Activated CD4-positive, alpha-beta memory T cell treated with anti-CD3 and anti-CD28 coated beads for 36 hours (primary cell): Measurements from ENCODE around the gene SGCA. TPM values are rescaled to one million over a fixed set of nuclear protein-coding genes. Genes with fewer than 3 reads are reported as not detected.

ENCODE experiments used
- CTCF ChIA-PET: fragments of 350-600 bp; sonication (Branson Sonifier 250); formaldehyde crosslinking; loops from one replicate; lab custom pipeline; 2021; ENCODE audit warnings: antibody characterized with exemption, inconsistent platforms; lab: Charles Lee
- POLR2A ChIA-PET: fragments of 350-600 bp; sonication (Branson Sonifier 250); formaldehyde crosslinking; loops from one replicate; lab custom pipeline; 2021; ENCODE audit warnings: antibody characterized with exemption; lab: Charles Lee
- DNase-seq: peaks from one replicate; pipeline ENCODE4 v3.0.0-alpha.2; 2020
- H3K27ac Mint-ChIP-seq: one replicate; pipeline ENCODE4 v1.8.0; 2021; ENCODE audit warnings: mixed read lengths
- H3K27me3 Mint-ChIP-seq: one replicate; pipeline ENCODE4 v1.8.0; 2021; ENCODE audit warnings: mixed read lengths
- H3K36me3 Mint-ChIP-seq: one replicate; pipeline ENCODE4 v1.8.0; 2021; ENCODE audit warnings: mixed read lengths
- H3K4me1 Mint-ChIP-seq: one replicate; pipeline ENCODE4 v1.8.0; 2021; ENCODE audit warnings: low read depth, mixed read lengths
- H3K4me3 Mint-ChIP-seq: one replicate; pipeline ENCODE4 v1.8.0; 2021; ENCODE audit warnings: mild to moderate bottlenecking, mixed read lengths
- H3K9me3 Mint-ChIP-seq: one replicate; pipeline ENCODE4 v1.8.0; 2021; ENCODE audit warnings: mixed read lengths
- intact Hi-C: fragments of 100-400 bp; cut with micrococcal nuclease; formaldehyde crosslinking; loops from one replicate; pipeline ENCODE4 v1.15.1; 2023
- total RNA-seq, 2 experiments: library from RNA; stranded (reverse); gene quantifications; one replicate each; pipeline ENCODE4 v1.2.3, GENCODE V29; 2021

SGCA gene
- total RNA-seq, 2 experiments from 2014 or later = 0.59 TPM; not detected in 1

DNA sequence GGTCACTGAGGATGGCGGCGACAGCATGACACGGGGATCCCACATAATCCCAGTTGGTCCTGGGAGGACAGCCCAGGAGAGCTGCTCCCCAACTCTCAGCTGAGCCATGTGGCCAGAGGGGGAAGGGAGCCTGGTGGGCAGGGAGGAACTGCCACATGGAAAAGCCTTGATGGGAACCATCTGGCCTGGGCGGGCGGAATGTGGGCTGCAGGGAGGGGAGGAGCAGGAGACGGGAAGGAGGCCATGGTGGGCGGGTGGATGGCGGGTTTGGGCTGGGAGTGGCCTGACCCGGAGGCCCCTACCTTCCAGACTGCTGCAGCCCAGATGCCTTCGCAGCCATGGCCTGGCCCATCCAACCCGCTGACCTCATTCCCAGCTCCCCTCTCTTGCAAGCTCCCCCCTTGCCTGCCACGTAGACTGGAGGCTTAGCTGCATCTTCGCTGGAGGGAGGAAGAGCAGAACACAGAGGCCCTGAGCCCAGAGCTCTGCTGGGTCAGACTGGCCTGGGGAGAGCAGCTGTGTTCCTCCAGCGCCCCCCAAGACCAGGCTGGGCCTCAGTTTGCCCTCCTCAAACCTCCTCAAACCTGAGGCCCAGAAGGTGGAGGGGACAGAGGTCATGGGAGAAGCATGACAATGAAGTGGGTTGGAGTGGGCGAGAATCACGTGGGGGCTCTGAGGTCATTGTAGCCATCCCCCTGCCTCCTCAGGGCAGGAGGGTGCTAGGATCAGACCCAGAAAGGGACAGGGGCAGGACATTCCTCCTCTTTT lies 43.9 kb downstream of the SGCA start:
- H3K27ac Mint-ChIP-seq = no peak overlapping the region
- ChIA-PET POLR2A (no interaction called here), CTCF (interaction anchor here (1.5 to 16.6 kb wide), 3 partner anchors 9 to 63 kb away, joined by 5 to 324 read pairs (median 10); partner anchors contain the start of genes COL1A1 and TMEM92)
- H3K4me1 Mint-ChIP-seq = peaks cover 20% of the 10 kb centered on the region
- no peaks in the 10 kb centered on the region for H3K9me3 Mint-ChIP-seq
- H3K36me3 Mint-ChIP-seq = no peaks in the 10 kb centered on the region
- no peak for DNase-seq
- H3K27me3 Mint-ChIP-seq = peaks cover 43% of the 10 kb centered on the region
- intact Hi-C loops = loop anchor here (5.0 kb wide), 1 partner anchor 123 kb away; no protein-coding TSS in a partner anchor
- no peak overlapping the region for H3K4me3 Mint-ChIP-seq

DNA sequence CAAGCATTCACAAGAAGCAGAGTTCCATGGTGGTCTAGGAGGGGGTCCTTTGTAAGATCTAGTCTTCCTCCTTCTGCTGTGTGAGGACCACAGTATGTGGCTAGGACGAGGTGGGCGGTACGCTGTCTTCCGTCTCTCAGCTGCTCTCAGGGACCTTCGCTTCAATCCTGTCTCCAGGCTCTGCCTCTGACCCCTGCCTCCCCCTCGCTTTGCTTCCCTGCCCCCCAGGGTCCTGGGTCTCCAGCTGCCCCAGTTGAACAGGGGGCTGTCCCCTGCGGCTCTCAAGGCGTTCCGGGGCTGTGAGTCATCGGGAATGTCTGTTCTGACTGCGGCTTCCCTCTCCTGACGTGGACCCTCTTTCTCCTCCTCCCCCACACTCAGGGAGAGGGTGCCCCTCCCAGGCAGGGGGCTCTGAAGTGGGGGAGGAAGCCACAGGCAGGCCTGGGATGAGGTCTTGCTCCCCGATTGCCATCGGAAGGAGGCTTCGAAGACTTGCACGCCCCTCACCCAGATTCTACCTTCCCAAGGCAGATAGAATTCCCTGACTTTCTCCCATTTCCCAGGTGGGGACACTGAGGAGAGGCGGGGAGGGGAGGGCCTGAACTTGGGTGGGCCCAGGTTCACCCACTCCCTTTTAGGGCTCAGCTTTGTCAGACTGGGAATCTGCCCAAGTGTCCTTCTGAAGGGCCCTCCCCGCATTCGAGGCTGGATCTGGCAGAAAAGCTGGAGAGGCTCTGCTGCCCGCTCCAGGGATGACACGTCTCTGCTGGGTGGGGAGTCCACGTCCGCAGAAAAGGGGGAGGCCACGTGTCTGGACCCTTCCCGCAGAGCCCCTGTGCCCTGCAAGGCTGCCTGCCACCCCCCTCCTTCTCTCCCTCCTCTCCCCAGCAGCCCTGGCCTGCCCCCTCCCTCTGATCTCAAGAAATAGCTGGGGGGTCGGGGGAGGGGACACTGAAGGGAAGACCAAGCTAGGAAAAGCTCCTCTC lies 44.7 kb downstream of the SGCA start:
- intact Hi-C loops = loop anchor here (5.0 kb wide), 1 partner anchor 122 kb away; no protein-coding TSS in a partner anchor
- Mint-ChIP-seq H3K4me3 (no peak overlapping the region), H3K36me3 (no peaks in the 10 kb centered on the region), H3K4me1 (peaks cover 20% of the 10 kb centered on the region), H3K27ac (no peak overlapping the region), H3K9me3 (no peaks in the 10 kb centered on the region), H3K27me3 (peaks cover 36% of the 10 kb centered on the region)
- DNase-seq = peak; percentile 9
- ChIA-PET POLR2A (no interaction called here), CTCF (interaction anchor here (1.5 to 16.6 kb wide), 4 partner anchors 9 to 62 kb away, joined by 5 to 324 read pairs (median 40); partner anchors contain the start of genes COL1A1 and TMEM92)

DNA sequence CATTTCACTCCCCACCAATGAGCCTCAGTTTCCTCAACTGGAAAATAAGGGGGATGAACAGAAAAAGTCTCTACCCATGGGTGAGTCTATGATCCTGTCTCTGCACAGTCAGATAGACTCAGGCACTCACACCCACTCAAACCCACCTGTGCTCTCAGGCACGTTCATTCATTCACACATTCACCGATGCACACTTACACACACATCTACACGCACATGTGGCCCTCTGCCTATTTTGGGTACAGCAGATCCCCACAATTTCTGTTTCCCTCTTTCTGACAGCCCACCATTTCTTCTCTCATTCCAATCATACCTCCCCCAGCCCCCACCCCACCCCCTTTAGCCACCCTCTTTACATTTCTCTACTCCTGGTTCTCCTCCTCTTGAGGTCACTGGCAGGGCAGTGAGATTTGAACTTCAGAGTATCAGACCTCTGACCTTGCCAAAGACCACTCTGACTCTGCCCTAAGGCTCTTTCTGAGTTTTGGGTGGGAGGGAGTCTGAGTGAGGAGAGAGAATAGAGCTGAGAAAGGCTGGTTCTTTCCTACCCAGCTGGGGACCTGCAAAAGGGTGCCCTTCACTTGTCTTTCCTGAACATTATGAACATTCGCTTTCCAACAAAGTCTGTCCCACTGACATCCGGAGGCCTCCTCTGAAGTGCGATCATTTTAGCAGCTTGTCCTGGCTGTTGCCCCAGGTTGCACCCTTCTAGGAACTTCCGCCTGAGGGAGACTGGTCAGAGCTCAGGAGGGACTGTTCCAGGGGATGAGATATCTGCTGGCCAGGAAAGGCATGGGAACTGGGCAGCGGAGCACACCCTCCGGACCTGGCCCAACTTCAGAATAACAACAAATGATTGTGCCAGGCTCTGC lies 45.7 kb downstream of the SGCA start:
- no peaks in the 10 kb centered on the region for H3K36me3 Mint-ChIP-seq
- no peaks in the 10 kb centered on the region for H3K9me3 Mint-ChIP-seq
- intact Hi-C loops = loop anchor here (5.0 kb wide), 1 partner anchor 121 kb away; no protein-coding TSS in a partner anchor
- no peak for DNase-seq
- POLR2A ChIA-PET = no interaction called here
- peaks cover 20% of the 10 kb centered on the region for H3K4me1 Mint-ChIP-seq
- no peak overlapping the region for H3K27ac Mint-ChIP-seq
- peaks cover 30% of the 10 kb centered on the region for H3K27me3 Mint-ChIP-seq
- CTCF ChIA-PET = interaction anchor here (1.0 to 16.6 kb wide), 5 partner anchors 10 to 61 kb away, joined by 3 to 324 read pairs (median 11); partner anchors contain the start of genes COL1A1 and TMEM92
- H3K4me3 Mint-ChIP-seq = no peak overlapping the region

DNA sequence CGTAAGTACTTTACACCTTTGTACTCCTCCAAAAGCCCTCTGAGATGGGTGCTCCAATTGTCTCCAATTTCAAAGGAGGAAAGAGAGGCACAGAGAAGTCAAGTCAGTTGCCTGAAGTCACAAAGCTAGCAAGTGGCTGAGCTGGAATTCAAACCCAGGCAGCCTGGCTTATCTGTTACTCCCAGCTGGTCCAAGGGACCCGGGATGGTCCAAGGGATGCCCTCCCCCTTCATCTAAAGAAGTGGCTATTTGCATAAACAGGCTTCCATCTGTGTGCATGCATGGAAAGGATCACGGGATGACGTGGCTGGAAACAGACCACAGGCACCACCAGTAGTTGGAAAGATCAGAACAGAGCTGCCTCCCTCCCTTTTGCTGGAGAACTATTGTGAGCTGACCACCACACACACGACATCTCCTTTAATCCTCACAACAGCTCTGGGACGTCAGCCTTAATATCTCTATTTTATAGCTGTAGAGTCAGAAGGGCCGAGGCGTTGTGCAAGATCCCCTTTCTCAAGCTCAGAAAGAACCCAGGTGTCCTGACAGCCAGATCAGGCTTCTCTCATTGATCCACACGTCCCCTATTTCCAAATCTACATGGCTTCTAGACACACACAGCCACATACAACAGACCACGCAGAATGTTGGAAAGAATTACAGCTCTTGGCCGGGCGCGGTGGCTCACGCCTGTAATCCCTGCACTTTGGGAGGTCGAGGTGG lies 46.5 kb downstream of the SGCA start:
- peaks cover 23% of the 10 kb centered on the region for H3K27me3 Mint-ChIP-seq
- no peaks in the 10 kb centered on the region for H3K9me3 Mint-ChIP-seq
- H3K4me3 Mint-ChIP-seq = no peak overlapping the region
- H3K4me1 Mint-ChIP-seq = peaks cover 18% of the 10 kb centered on the region
- CTCF ChIA-PET = interaction anchor here (0.7 to 16.6 kb wide), 5 partner anchors 11 to 60 kb away, joined by 3 to 324 read pairs (median 11); partner anchors contain the start of genes COL1A1 and TMEM92
- POLR2A ChIA-PET = no interaction called here
- no peak for DNase-seq
- H3K27ac Mint-ChIP-seq = no peak overlapping the region
- H3K36me3 Mint-ChIP-seq = no peaks in the 10 kb centered on the region
- intact Hi-C loops = loop anchor here (5.0 kb wide), 1 partner anchor 120 kb away; no protein-coding TSS in a partner anchor

DNA sequence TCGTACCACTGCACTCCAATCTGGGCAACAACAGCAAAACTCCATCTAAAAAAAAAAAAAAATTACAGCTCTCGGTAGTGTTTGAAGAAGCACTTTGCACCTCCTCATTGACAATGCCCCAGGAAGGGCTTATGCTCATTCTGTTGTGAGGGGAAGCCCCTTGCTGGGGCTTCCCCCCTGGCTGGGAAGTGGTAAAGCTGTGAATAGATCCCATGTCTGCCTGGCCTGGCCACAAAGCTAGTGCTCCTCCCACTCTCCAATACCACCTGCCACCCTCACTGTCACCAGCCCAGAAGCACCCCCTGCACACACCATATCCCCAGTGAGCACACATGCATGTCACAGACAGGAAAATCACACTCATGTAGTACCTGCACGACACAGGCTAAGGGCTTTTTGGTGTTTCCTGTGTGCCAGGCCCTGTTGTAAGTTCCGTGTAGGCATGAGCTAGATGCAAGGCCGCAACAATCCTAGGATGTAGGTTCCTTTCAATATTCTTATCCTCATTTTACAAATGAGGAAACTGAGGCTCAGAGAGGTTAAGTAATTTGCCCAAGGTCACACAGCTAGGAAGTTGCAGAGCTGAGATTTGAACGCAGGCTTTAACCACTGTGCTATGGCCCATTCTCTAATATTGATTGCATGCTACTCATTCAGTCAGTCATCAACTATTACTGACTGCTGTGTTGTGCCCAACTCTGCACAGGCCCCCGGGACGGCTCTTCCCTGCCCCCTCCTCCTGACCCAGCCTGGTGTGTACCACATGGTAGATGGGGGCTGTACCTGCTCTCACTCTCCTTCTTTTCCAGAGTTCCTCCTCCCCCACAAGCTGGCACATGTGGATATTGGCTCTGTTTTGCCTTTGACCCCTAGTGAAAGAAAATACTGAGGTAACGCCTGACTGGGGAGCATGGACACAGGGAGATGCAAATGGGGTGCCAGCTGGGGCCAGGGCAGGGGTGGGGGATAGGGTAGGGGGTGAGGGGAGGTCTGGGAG lies 47.5 kb downstream of the SGCA start:
- DNase-seq = peak; percentile 85
- Mint-ChIP-seq H3K27me3 (peaks cover 13% of the 10 kb centered on the region), H3K36me3 (no peaks in the 10 kb centered on the region), H3K4me3 (no peak overlapping the region), H3K4me1 (peaks cover 18% of the 10 kb centered on the region), H3K9me3 (no peaks in the 10 kb centered on the region), H3K27ac (no peak overlapping the region)
- CTCF ChIA-PET = interaction anchor here (0.6 to 16.6 kb wide), 8 partner anchors 12 to 85 kb away, joined by 3 to 324 read pairs (median 6); partner anchors contain the start of genes COL1A1 and TMEM92
- POLR2A ChIA-PET = interaction anchor here (1.0 kb wide), 1 partner anchor 9 kb away, joined by 3 read pairs; no protein-coding TSS in a partner anchor
- intact Hi-C loops = loop anchor here (5.0 kb wide), 1 partner anchor 119 kb away; no protein-coding TSS in a partner anchor

DNA sequence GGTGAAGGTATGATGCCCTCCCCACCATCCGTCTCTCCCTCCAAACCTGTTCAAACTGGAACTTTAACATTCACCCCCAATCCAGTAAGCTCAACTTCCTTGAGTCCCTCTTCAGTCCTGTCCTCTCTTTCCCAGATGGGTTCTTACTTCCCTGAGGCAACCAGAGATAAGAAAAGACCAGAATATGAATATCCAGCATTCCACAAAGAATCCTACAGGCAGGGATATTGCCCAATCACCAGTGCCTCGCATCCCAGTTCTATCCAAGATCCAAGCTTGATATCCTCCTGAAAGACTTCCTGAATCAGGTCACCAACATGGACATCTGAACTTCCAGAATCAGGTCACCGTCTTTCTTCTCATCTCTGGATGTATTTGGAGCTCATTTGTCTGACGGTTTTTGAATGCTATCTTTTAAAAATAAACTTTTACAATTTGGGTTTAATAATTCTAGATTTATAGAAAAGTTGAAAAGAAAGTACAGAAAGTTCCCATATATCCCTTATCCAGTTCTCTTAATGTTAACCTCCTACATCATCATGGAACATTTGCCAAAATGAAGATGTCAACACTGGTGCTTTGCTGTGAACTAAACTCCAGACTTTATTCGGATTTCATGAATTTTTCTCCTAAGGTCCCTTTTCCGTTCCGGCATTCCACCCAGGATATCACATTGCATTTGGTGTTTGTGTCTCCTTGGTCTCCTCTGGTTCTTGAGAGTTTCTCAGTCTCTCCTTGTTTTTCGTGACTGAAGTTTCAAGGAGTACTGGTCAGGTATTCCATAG lies 49.4 kb downstream of the SGCA start:
- H3K4me3 Mint-ChIP-seq = no peak overlapping the region
- H3K4me1 Mint-ChIP-seq = peaks cover 24% of the 10 kb centered on the region
- POLR2A ChIA-PET = no interaction called here
- intact Hi-C loops = loop anchor here (5.0 kb wide), 1 partner anchor 117 kb away; no protein-coding TSS in a partner anchor
- no peaks in the 10 kb centered on the region for H3K9me3 Mint-ChIP-seq
- no peak overlapping the region for H3K27ac Mint-ChIP-seq
- CTCF ChIA-PET = interaction anchor here (0.9 to 16.6 kb wide), 6 partner anchors 14 to 94 kb away, joined by 3 to 324 read pairs (median 6); partner anchors contain the start of genes COL1A1 and TMEM92
- DNase-seq = no peak
- peaks cover 9% of the 10 kb centered on the region for H3K27me3 Mint-ChIP-seq
- no peaks in the 10 kb centered on the region for H3K36me3 Mint-ChIP-seq

DNA sequence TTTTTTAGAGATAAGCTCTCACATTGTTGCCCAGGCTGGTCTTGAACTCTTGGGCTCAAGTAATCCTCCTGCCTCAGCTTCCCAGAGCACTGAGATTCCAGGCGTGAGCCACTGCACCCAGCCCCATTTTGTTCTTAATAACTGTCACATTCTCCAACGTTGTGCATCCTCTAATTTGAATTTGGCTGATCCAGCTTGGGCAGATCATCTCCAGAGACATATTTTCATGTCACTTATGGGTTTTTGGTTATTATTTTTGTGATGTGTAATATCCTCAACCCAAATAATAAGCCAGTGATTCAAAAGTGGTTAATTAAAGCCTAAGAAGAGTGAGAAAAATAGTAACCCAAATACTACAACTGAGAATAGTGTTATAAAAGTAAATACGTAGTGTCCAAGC lies 51.8 kb downstream of the SGCA start:
- CTCF ChIA-PET = interaction anchor here (0.6 to 7.2 kb wide), 3 partner anchors 16 to 953 kb away, joined by 4 to 70 read pairs (median 17); partner anchors contain the start of gene COL1A1
- intact Hi-C loops = no loop called here
- no peaks in the 10 kb centered on the region for H3K36me3 Mint-ChIP-seq
- no peak overlapping the region for H3K4me3 Mint-ChIP-seq
- POLR2A ChIA-PET = interaction anchor here (1.2 kb wide), 1 partner anchor 17 kb away, joined by 3 read pairs; no protein-coding TSS in a partner anchor
- no peaks in the 10 kb centered on the region for H3K9me3 Mint-ChIP-seq
- H3K27me3 Mint-ChIP-seq = no peaks in the 10 kb centered on the region
- DNase-seq = no peak
- H3K4me1 Mint-ChIP-seq = peaks cover 20% of the 10 kb centered on the region
- H3K27ac Mint-ChIP-seq = no peak overlapping the region

DNA sequence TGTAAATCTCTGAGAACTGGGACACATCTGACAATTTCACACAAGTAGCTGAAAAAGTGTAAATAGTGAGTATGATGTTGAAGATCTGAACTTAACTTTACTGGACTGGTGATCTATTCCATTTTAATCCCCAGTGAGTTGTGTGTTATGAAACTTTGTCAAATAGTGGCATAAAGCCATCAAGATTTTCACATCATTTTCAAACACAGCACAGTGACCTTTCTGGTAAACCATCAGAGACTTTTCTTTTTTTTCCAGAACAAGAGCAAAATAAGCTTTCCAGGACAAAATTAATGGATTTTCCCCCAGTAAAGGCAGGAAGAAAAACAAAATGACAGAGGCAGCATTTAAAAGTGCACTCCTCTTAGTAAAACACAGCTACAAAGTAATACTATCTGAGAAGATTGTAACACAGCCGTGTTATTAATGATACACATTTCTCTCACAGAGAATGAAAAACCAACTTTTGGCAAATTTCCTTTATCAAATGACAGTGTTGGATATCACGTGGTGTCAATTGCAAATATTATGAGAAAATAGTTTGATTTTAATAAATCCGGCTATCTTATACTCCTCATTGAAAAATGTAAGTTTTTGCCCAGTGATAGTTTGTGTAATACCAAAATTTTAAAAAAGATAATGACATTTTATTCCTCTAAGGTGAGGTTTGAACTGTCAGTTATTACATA lies 52.4 kb downstream of the SGCA start:
- no peaks in the 10 kb centered on the region for H3K36me3 Mint-ChIP-seq
- no peaks in the 10 kb centered on the region for H3K9me3 Mint-ChIP-seq
- CTCF ChIA-PET = interaction anchor here (0.6 to 3.5 kb wide), 2 partner anchors 17 to 954 kb away, joined by 4 to 17 read pairs; partner anchors contain the start of gene COL1A1
- H3K27me3 Mint-ChIP-seq = no peaks in the 10 kb centered on the region
- POLR2A ChIA-PET = no interaction called here
- DNase-seq = no peak
- peaks cover 13% of the 10 kb centered on the region for H3K4me1 Mint-ChIP-seq
- no peak overlapping the region for H3K4me3 Mint-ChIP-seq
- no peak overlapping the region for H3K27ac Mint-ChIP-seq
- intact Hi-C loops = no loop called here
